Natural killer cell (primary cell): Measurements from ENCODE around the gene EPHA4. TPM values are rescaled to one million over a fixed set of nuclear protein-coding genes. Genes with fewer than 3 reads are reported as not detected.

Experiments
- ATAC-seq, 3 donors: fragments of 150-1000 bp in 2 of 3; fragments of 200-7000 bp in 1 of 3; cut with Tn5 transposase; 1 replicate in 1 of 3; 2 replicates in 2 of 3; pipeline ENCODE4 v1.10.0; 2021; ENCODE audit warnings: mild to moderate bottlenecking in 2 of 3, moderate library complexity in 2 of 3
- DNase-seq, 2 donors: peaks; one replicate each; pipeline versions ENCODE4 v3.0.0 to v3.0.0-alpha.2; 2013 to 2021; ENCODE audit warnings: mixed read lengths in 1 of 2
- H3K27ac ChIP-seq: one replicate; pipeline ENCODE4 v1.5.1; 2013; ENCODE audit warnings: mild to moderate bottlenecking, low read length
- H3K27me3 ChIP-seq: one replicate; pipeline ENCODE4 v1.6.1; 2013; ENCODE audit warnings: low read length; ENCODE audit not compliant: control insufficient read depth, insufficient read depth
- H3K36me3 ChIP-seq: one replicate; pipeline ENCODE4 v1.6.1; 2013; ENCODE audit warnings: low read length; ENCODE audit not compliant: control insufficient read depth, insufficient read depth
- H3K4me1 ChIP-seq: one replicate; pipeline ENCODE4 v1.6.1; 2013; ENCODE audit warnings: low read length; ENCODE audit not compliant: control insufficient read depth, insufficient read depth
- H3K4me3 ChIP-seq: one replicate; pipeline ENCODE4 v1.5.1; 2013; ENCODE audit warnings: low read length
- H3K9me3 ChIP-seq: one replicate; pipeline ENCODE4 v1.6.1; 2013; ENCODE audit warnings: low read length; ENCODE audit not compliant: control insufficient read depth, insufficient read depth
- H3K27ac Mint-ChIP-seq, 2 donors: one replicate each; pipeline ENCODE4 v1.8.0; 2022; ENCODE audit warnings: mild to moderate bottlenecking in 2 of 2, mixed read lengths in 2 of 2, moderate library complexity in 1 of 2
- H3K27me3 Mint-ChIP-seq, 2 donors: one replicate each; pipeline ENCODE4 v1.8.0; 2022; ENCODE audit warnings: low read depth in 2 of 2, mixed read lengths in 2 of 2
- H3K36me3 Mint-ChIP-seq: one replicate; pipeline ENCODE4 v1.8.0; 2022; ENCODE audit warnings: mixed read lengths
- H3K4me1 Mint-ChIP-seq, 2 donors: one replicate each; pipeline ENCODE4 v1.8.0; 2022; ENCODE audit warnings: mixed read lengths in 2 of 2
- H3K4me3 Mint-ChIP-seq: one replicate; pipeline ENCODE4 v1.8.0; 2022; ENCODE audit warnings: mild to moderate bottlenecking, moderate library complexity, mixed read lengths
- H3K9me3 Mint-ChIP-seq, 2 donors: one replicate each; pipeline ENCODE4 v1.8.0; 2022; ENCODE audit warnings: mixed read lengths in 2 of 2
- CTCF ChIP-seq: fragments of 200-600 bp; IDR thresholded peaks from one replicate; pipeline ENCODE4 v1.8.0; 2022; ENCODE audit warnings: antibody characterized with exemption
- WGBS: methylation state at CpG from one replicate; pipeline ENCODE4 v1.1.7; 2013; ENCODE audit warnings: missing lambda C conversion rate; ENCODE audit not compliant: insufficient coverage; 5-methylcytosine and 5-hydroxymethylcytosine counted together
- intact Hi-C: fragments of 100-400 bp; cut with micrococcal nuclease; formaldehyde crosslinking; loops from one replicate; pipeline ENCODE4 v1.14.2; 2022
- total RNA-seq, 4 donors: library from RNA; stranded (reverse); fragments of 120-200 nt in 1 of 4; gene quantifications; one replicate each; pipeline versions ENCODE4 v1.2.3 to v1.2.4, GENCODE V29; 2013 to 2022

Gene EPHA4
- total RNA-seq, 3 donors from 2014 or later (not counting 1 experiment from before 2014, with no cell fraction given), result 27.2 to 48.6 (median 44.7) TPM

- TF ChIP-seq CTCF, result no peak
- no peaks in the 10 kb centered on the region for H3K36me3 Mint-ChIP-seq
- no peaks in the 10 kb centered on the region for H3K36me3 ChIP-seq
- no peak for DNase-seq
- no peaks in the 10 kb centered on the region for H3K9me3 Mint-ChIP-seq
- peaks cover 11 to 38% of the 10 kb centered on the region in 2 donors for H3K27me3 Mint-ChIP-seq
- H3K4me1 Mint-ChIP-seq, result no peaks in the 10 kb centered on the region
- H3K27me3 ChIP-seq, result no peaks in the 10 kb centered on the region
- H3K9me3 ChIP-seq, result no peaks in the 10 kb centered on the region
- no peak overlapping the region for H3K4me3 Mint-ChIP-seq
- no peak for ATAC-seq
- 88% methylated on average over 9 of the region's 9 CpGs for WGBS
- H3K4me3 ChIP-seq, result no peak overlapping the region
- no peaks in the 10 kb centered on the region for H3K4me1 ChIP-seq
- H3K27ac ChIP-seq, result no peak overlapping the region
- H3K27ac Mint-ChIP-seq, result no peak overlapping the region
- intact Hi-C loops, result no loop called here
Measured at GRCh38 chr2:221372159-221372884, 199.8 kb downstream of the EPHA4 start.

- Histone ChIP-seq H3K27ac (no peak overlapping the region), H3K4me1 (no peaks in the 10 kb centered on the region), H3K9me3 (no peaks in the 10 kb centered on the region), H3K27me3 (no peaks in the 10 kb centered on the region), H3K36me3 (no peaks in the 10 kb centered on the region), H3K4me3 (no peak overlapping the region)
- DNase-seq, result no peak
- peaks cover 11 to 38% of the 10 kb centered on the region in 2 donors for H3K27me3 Mint-ChIP-seq
- H3K9me3 Mint-ChIP-seq, result no peaks in the 10 kb centered on the region
- H3K36me3 Mint-ChIP-seq, result no peaks in the 10 kb centered on the region
- TF ChIP-seq CTCF, result no peak
- no peak overlapping the region for H3K4me3 Mint-ChIP-seq
- intact Hi-C loops, result no loop called here
- H3K4me1 Mint-ChIP-seq, result no peaks in the 10 kb centered on the region
- no peak for ATAC-seq
- H3K27ac Mint-ChIP-seq, result no peak overlapping the region
- WGBS, result 85% methylated on average over 6 of the region's 6 CpGs
Measured at GRCh38 chr2:221371347-221371746, 200.8 kb downstream of the EPHA4 start.

- 87% methylated on average over 4 of the region's 6 CpGs for WGBS
- peaks cover 11 to 38% of the 10 kb centered on the region in 2 donors for H3K27me3 Mint-ChIP-seq
Measured at GRCh38 chr2:221370857-221371211, 201.3 kb downstream of the EPHA4 start.

More at GRCh38 chr2:221370857-221371211, 201.3 kb downstream of the EPHA4 start:
- Histone ChIP-seq H3K36me3 (no peaks in the 10 kb centered on the region), H3K9me3 (no peaks in the 10 kb centered on the region), H3K27me3 (no peaks in the 10 kb centered on the region), H3K27ac (no peak overlapping the region), H3K4me3 (no peak overlapping the region), H3K4me1 (no peaks in the 10 kb centered on the region)
- Mint-ChIP-seq H3K27ac (no peak overlapping the region), H3K4me1 (no peaks in the 10 kb centered on the region), H3K4me3 (no peak overlapping the region), H3K36me3 (no peaks in the 10 kb centered on the region), H3K9me3 (no peaks in the 10 kb centered on the region)
- TF ChIP-seq CTCF, result no peak
- ATAC-seq (no peak), DNase-seq (no peak)
- intact Hi-C loops, result no loop called here
